GM12878 (cell line): ENCODE measurements around the gene LARP6. TPM values are rescaled to one million over a fixed set of nuclear protein-coding genes. Genes with fewer than 3 reads are reported as not detected.

Experiments
- ATAC-seq: fragments of 200-7000 bp; cut with Tn5 transposase; 3 replicates; pipeline ENCODE4 v1.9.1; 2020; ENCODE audit warnings: mild to moderate bottlenecking, moderate library complexity
- BruUV-seq: library from RNA; stranded (reverse); fragments of 400-500 nt; replicated peaks from 2 replicates; lab custom pipeline; 2021; lab: Mats Ljungman, UMichigan
- CTCF ChIA-PET: fragments of 300-600 bp; sonication (Branson Sonifier 250); formaldehyde crosslinking; extraction: SDS; loops from one replicate; lab custom pipeline; 2021; ENCODE audit warnings: inconsistent platforms; lab: Yijun Ruan, JAX
- POLR2A ChIA-PET: fragments of 350-600 bp; formaldehyde crosslinking; extraction: SDS; loops from one replicate; lab custom pipeline; 2021; ENCODE audit warnings: inconsistent platforms; lab: Charles Lee
- RAD21 ChIA-PET: fragments of 300-600 bp; sonication (Branson Sonifier 250); formaldehyde crosslinking; loops from one replicate; lab custom pipeline; 2023; ENCODE audit warnings: antibody characterized with exemption; ENCODE audit not compliant: unreplicated experiment; lab: Charles Lee
- SMC1A ChIA-PET: fragments of 300-600 bp; sonication (Branson Sonifier 250); formaldehyde crosslinking; loops from one replicate; lab custom pipeline; 2023; ENCODE audit not compliant: unreplicated experiment, uncharacterized antibody; lab: Charles Lee
- DNase-seq: peaks from one replicate; pipeline ENCODE4 v3.0.0-alpha.2; 2011; ENCODE audit warnings: low read depth, low spot score
- FAIRE-seq: peaks from 3 replicates; lab custom pipeline; 2011; peaks lifted over from hg19 to GRCh38; lab: Jason Lieb, UNC
- H2AFZ ChIP-seq: 2 replicates; pipeline ENCODE4 v1.6.0; 2011; ENCODE audit warnings: low read depth, low read length, control low read depth; ENCODE audit not compliant: control insufficient read depth
- H3K27ac ChIP-seq: 2 replicates; pipeline ENCODE4 v1.5.1; 2011; ENCODE audit warnings: control low read depth; ENCODE audit not compliant: control insufficient read depth, insufficient read depth
- H3K27me3 ChIP-seq, 2 experiments: replicated peaks in 1 of 2; 2 replicates each; pipeline versions ENCODE4 v1.6.0 to v1.6.1; 2011; ENCODE audit warnings: low read length in 1 of 2; ENCODE audit not compliant: control insufficient read depth in 2 of 2, insufficient read depth in 2 of 2
- H3K36me3 ChIP-seq, 2 experiments: 2 replicates each; pipeline ENCODE4 v1.5.1; 2011; ENCODE audit warnings: low read length in 1 of 2; ENCODE audit not compliant: control insufficient read depth in 2 of 2, insufficient read depth in 2 of 2
- H3K4me1 ChIP-seq: 2 replicates; pipeline ENCODE4 v1.6.1; 2011; ENCODE audit warnings: mild to moderate bottlenecking, low read length, moderate library complexity, mixed read lengths; ENCODE audit not compliant: control insufficient read depth, insufficient read depth
- H3K4me2 ChIP-seq: 2 replicates; pipeline ENCODE4 v1.6.0; 2011; ENCODE audit warnings: control low read depth; ENCODE audit not compliant: control insufficient read depth, insufficient read depth
- H3K4me3 ChIP-seq: fragments of 200-600 bp; sonication (generic); 2 replicates; pipeline ENCODE4 v1.5.1; 2016
- H3K79me2 ChIP-seq: 2 replicates; pipeline ENCODE4 v1.6.0; 2011; ENCODE audit warnings: low read length; ENCODE audit not compliant: control insufficient read depth, insufficient read depth
- H3K9ac ChIP-seq: 2 replicates; pipeline ENCODE4 v1.8.0; 2011; ENCODE audit warnings: low read length, control low read depth, mixed read lengths; ENCODE audit not compliant: control insufficient read depth, insufficient read depth
- H3K9me3 ChIP-seq: replicated peaks from 3 replicates; pipeline ENCODE4 v1.5.1; 2011; ENCODE audit warnings: mild to moderate bottlenecking, low read length; ENCODE audit not compliant: control insufficient read depth, insufficient read depth
- H4K20me1 ChIP-seq: 2 replicates; pipeline ENCODE4 v1.6.0; 2011; ENCODE audit not compliant: control insufficient read depth, insufficient read depth
- ASH2L ChIP-seq: fragments of 300-600, 200-600 bp; sonication (generic); IDR thresholded peaks from 2 replicates; pipeline ENCODE4 v1.6.1; 2017; ENCODE audit warnings: low read depth, mild to moderate bottlenecking, borderline replicate concordance
- ATF7 ChIP-seq: fragments of 450-650 bp; IDR thresholded peaks from 2 replicates; pipeline ENCODE4 v1.6.1; 2016; ENCODE audit warnings: low read depth, mild to moderate bottlenecking
- CHD2 ChIP-seq: IDR thresholded peaks from 2 replicates; pipeline ENCODE4 v1.6.1; 2011; ENCODE audit warnings: low read depth, low read length, improper control_type of control experiment, borderline replicate concordance
- ELK1 ChIP-seq: IDR thresholded peaks from 2 replicates; pipeline ENCODE4 v1.6.1; 2012; ENCODE audit warnings: low read depth, low read length, improper control_type of control experiment
- ESRRA ChIP-seq: IDR thresholded peaks from 2 replicates; pipeline ENCODE4 v1.6.1; 2012; ENCODE audit warnings: mild to moderate bottlenecking, low read length, improper control_type of control experiment
- ETV6 ChIP-seq, 2 experiments: fragments of 450-650 bp in 1 of 2; IDR thresholded peaks in 1 of 2; conservative IDR thresholded peaks in 1 of 2; 2 replicates each; pipeline ENCODE4 v1.6.1; 2014; ENCODE audit warnings: antibody characterized with exemption in 1 of 2, borderline replicate concordance in 1 of 2, low read depth in 1 of 2, mild to moderate bottlenecking in 1 of 2, moderate library complexity in 1 of 2
- MLLT1 ChIP-seq: fragments of 450-650 bp; IDR thresholded peaks from 2 replicates; pipeline ENCODE4 v1.6.1; 2016; ENCODE audit warnings: mild to moderate bottlenecking
- NFYA ChIP-seq: IDR thresholded peaks from 2 replicates; pipeline ENCODE4 v1.6.1; 2011; ENCODE audit warnings: low read depth, mild to moderate bottlenecking, low read length, improper control_type of control experiment, borderline replicate concordance
- NR2F1 ChIP-seq: fragments of 450-650 bp; conservative IDR thresholded peaks from 2 replicates; pipeline ENCODE4 v1.6.1; 2017; ENCODE audit warnings: mild to moderate bottlenecking
- PBX3 ChIP-seq: IDR thresholded peaks from 2 replicates; pipeline ENCODE4 v1.6.1; 2011; ENCODE audit warnings: mild to moderate bottlenecking, low read depth, low read length, moderate library complexity; ENCODE audit not compliant: insufficient replicate concordance
- RB1 ChIP-seq: fragments of 450-650 bp; formaldehyde crosslinking; IDR thresholded peaks from 2 replicates; pipeline ENCODE4 v1.6.1; 2017; ENCODE audit warnings: mild to moderate bottlenecking, borderline replicate concordance
- SIN3A ChIP-seq: IDR thresholded peaks from 2 replicates; pipeline ENCODE4 v1.6.1; 2012; ENCODE audit warnings: low read depth, low read length, improper control_type of control experiment
- TCF7 ChIP-seq: IDR thresholded peaks from 2 replicates; pipeline ENCODE4 v1.6.1; 2014; ENCODE audit warnings: antibody characterized with exemption, borderline replicate concordance
- ZNF622 ChIP-seq: fragments of 450-650 bp; IDR thresholded peaks from 2 replicates; pipeline ENCODE4 v1.6.1; 2017; ENCODE audit warnings: mild to moderate bottlenecking, inconsistent platforms
- WGBS: methylation state at CpG from one replicate; pipeline ENCODE4 v1.1.6; 2016; ENCODE audit warnings: low lambda C conversion rate; ENCODE audit not compliant: insufficient replicate concordance, insufficient coverage; ENCODE audit errors: missing lambda C conversion rate; 5-methylcytosine and 5-hydroxymethylcytosine counted together
- in situ Hi-C: fragments of 300-500 bp; cut with MboI; formaldehyde crosslinking; loops from 9 replicates; pipeline ENCODE4 v1.14.3; 2018; ENCODE audit warnings: mixed read lengths
- intact Hi-C: fragments of 100-400 bp; cut with micrococcal nuclease; formaldehyde crosslinking; loops from one replicate; pipeline ENCODE4 v1.14.2; 2022; ENCODE audit not compliant: unreplicated experiment
- polyA plus RNA-seq, 11 experiments: library from polyadenylated mRNA; depleted of rRNA in 4 of 11; unstranded in 6 of 11; stranded (reverse) in 5 of 11; fragments of >200 nt; fragmentation: Nextera tagmentation in 4 of 11; fragmentation: Illumina TruSeq in 1 of 11; extraction: Ambion mirVana in 4 of 11; extraction: Trizol in 1 of 11; gene quantifications; 1 replicate in 1 of 11; 2 replicates in 10 of 11; pipeline versions ENCODE4 v1.2.1 to v1.2.3, GENCODE V29; 2011 to 2016; ENCODE audit warnings: inconsistent platforms in 2 of 11, missing spikeins in 2 of 11, low read depth in 1 of 11
- total RNA-seq, 4 experiments: library from RNA; depleted of rRNA in 3 of 4; stranded (reverse); fragments of >200 nt in 3 of 4; fragmentation: Illumina TruSeq in 1 of 4; extraction: Trizol in 1 of 4; gene quantifications; 2 replicates each; pipeline versions ENCODE4 v1.2.1 to v1.2.3, GENCODE V29; 2013 to 2021
- TF ChIP-seq, protein P1 (sequence below): fragments of 450-650 bp; IDR thresholded peaks from 2 replicates; pipeline ENCODE4 v1.6.1; 2017; ENCODE audit warnings: borderline replicate concordance
- TF ChIP-seq, protein P2 (sequence below): fragments of 450-650 bp; IDR thresholded peaks from 2 replicates; pipeline ENCODE4 v1.6.1; 2017; ENCODE audit warnings: low read depth, mild to moderate bottlenecking, moderate library complexity

LARP6 gene
- total and polyA plus RNA-seq, 10 of the 15 experiments (the other 5 are each of a cell fraction or from before 2014, with no cell fraction given), result 0.74 to 14.6 (median 3.9) TPM

GRCh38 chr15:70794596-70795310 lies 59.2 kb downstream of the LARP6 start (continued):
- TF ChIP-seq CHD2 (no peak), ESRRA (no peak)

DNA sequence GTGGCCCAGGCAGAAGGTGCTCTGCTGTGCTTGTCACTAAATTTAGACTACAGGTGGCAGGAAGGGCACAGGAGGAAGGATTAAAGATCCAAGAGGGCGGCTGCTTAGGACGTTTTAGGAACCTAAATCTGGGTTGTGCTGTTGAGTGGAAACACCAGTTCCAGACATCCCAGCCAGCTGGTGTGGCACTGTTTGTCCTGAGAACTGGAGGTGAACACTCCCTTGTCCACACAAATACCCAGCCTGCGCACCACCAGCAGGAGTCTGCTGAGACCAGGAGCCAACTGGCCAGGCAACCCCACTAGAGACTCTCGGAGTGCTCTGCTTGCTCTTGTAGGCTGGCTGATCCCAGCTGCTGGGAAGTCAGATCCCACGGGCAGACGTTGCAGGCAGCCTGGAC lies 60.3 kb downstream of the LARP6 start:
- Histone ChIP-seq H3K9ac (no peak overlapping the region), H3K4me1 (no peaks in the 10 kb centered on the region), H3K27me3 (peaks cover 0 to 5% of the 10 kb centered on the region in 2 experiments; a peak in 1 of 4 replicates), H2AFZ (no peak overlapping the region), H3K79me2 (no peaks in the 10 kb centered on the region), H4K20me1 (no peaks in the 10 kb centered on the region), H3K27ac (no peak overlapping the region), H3K36me3 (no peaks in the 10 kb centered on the region), H3K4me2 (no peak overlapping the region), H3K9me3 (no peaks in the 10 kb centered on the region), H3K4me3 (no peak overlapping the region)
- no peak for DNase-seq
- intact Hi-C loops (no loop called here), in situ Hi-C loops (no loop called here)
- no peak for ATAC-seq
- RAD21 ChIA-PET, result no interaction called here
- POLR2A ChIA-PET, result no interaction called here
- FAIRE-seq, result no peak
- 30% methylated on average over 6 of the region's 6 CpGs for WGBS
- CTCF ChIA-PET, result no interaction called here
- SMC1A ChIA-PET, result no interaction called here
- no TSS peak for BruUV-seq
- TF ChIP-seq, protein P1, sequence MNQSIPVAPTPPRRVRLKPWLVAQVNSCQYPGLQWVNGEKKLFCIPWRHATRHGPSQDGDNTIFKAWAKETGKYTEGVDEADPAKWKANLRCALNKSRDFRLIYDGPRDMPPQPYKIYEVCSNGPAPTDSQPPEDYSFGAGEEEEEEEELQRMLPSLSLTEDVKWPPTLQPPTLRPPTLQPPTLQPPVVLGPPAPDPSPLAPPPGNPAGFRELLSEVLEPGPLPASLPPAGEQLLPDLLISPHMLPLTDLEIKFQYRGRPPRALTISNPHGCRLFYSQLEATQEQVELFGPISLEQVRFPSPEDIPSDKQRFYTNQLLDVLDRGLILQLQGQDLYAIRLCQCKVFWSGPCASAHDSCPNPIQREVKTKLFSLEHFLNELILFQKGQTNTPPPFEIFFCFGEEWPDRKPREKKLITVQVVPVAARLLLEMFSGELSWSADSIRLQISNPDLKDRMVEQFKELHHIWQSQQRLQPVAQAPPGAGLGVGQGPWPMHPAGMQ, result no peak
- TF ChIP-seq PBX3, result no peak
- TF ChIP-seq NR2F1, result no peak
- TF ChIP-seq, protein P2, sequence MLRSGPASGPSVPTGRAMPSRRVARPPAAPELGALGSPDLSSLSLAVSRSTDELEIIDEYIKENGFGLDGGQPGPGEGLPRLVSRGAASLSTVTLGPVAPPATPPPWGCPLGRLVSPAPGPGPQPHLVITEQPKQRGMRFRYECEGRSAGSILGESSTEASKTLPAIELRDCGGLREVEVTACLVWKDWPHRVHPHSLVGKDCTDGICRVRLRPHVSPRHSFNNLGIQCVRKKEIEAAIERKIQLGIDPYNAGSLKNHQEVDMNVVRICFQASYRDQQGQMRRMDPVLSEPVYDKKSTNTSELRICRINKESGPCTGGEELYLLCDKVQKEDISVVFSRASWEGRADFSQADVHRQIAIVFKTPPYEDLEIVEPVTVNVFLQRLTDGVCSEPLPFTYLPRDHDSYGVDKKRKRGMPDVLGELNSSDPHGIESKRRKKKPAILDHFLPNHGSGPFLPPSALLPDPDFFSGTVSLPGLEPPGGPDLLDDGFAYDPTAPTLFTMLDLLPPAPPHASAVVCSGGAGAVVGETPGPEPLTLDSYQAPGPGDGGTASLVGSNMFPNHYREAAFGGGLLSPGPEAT, result no peak
- TF ChIP-seq ASH2L, result no peak
- no peak for TF ChIP-seq NFYA
- no peak for TF ChIP-seq MLLT1
- TF ChIP-seq ATF7, result no peak
- no peak for TF ChIP-seq ZNF622
- no peak for TF ChIP-seq RB1
- no peak for TF ChIP-seq ETV6 (conservative IDR thresholded peaks at IDR 0.05 in 1 of 2, IDR thresholded peaks at IDR 0.05 in 1 of 2; ENCODE audit: borderline replicate concordance in 1 of 2, low read depth in 1 of 2)
- no peak for TF ChIP-seq SIN3A
- no peak for TF ChIP-seq TCF7
- no peak for TF ChIP-seq ELK1
